HG03558 (cell line): Measurements from ENCODE around the gene LPIN3.

Experiments used
- ATAC-seq: cut with Tn5 transposase; IDR thresholded peaks from one replicate; pipeline ENCODE4 v1.9.1; 2021; ENCODE audit warnings: moderate number of reproducible peaks; ENCODE audit not compliant: unreplicated experiment; ENCODE audit errors: extremely low read depth

The LPIN3 gene

DNA sequence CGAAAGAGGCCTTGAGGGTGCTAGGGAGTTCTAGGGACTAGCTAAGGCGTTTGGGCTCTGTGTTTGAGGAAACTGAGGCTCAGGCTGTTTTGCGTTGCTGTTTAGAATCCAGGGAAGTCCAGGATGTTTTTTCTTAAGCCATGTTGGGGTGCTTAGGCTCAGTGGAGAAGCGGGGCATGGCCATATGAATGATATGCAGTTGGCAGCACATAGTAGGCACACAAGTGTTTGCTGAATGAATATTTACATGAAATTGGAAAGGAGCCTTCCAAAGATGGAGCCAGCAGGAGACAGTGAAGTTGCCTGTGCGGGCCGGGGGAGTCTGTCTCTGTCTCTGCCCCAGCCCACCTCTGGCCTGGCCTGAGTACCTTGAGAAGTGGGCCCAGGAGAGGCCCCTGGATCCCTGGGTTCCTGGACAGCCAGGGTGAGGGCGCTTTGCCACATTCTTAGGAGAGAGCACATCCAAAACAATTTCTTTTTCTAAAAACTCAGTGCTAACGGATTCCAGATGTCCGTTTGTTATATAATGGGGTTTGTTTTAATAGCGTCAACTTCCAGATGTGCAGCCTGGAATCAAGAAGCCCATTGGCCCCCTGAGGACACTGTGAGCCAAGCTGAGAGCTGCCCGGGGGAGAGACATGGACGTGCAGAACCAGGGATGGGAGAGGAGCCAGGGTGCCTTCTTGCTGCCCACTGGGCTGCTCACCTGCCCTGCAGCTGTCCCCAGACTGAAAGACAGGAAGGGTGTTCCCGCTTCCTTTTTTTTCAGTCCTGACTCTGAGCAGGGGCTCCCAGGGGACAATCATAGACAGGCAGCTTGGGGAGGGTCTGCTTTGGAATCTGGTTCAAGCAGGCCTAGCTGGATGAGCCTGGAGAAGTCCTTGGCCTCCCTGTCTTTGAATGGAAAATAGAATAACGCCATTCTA lies 46.1 kb downstream of the LPIN3 start:
- ATAC-seq = no peak

DNA sequence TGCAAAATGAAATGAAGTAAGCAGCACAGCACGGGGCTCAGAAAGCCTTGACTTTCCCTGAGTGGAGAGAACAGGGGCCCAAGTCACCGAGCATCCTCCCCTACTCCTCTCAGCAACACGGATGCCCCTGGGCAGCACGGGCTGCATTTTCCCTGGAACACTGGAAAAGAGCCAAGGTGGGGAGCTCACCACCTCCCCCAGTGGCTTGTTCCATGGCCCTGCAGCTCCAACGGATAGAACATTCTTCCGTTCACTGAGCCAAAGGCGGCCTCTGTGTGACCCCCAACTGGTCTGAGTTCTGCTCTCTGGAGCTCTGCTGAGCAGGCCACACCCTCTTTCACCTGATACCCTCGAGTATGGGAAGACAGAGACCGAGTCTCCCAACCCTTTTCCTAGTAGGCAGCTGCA lies 46.8 kb downstream of the LPIN3 start:
- no peak for ATAC-seq

DNA sequence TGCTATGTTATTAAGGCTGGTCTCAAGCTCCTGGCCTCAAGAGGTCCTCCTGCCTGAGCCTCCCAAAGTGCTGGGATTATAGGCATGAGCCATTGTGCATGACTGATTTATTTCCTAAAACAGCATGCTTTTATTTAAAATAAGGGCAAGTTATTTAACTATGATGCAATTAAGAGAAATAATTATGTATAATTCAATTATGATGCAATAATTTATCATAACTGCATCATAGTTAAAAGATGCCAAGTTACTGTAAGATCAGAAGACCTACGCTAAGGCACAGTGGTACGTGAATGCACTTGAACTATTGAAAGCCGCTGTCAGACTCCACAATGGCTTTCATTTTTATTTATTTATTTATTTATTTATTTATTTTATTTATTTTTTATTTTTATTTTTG lies 50.3 kb downstream of the LPIN3 start:
- no peak for ATAC-seq

DNA sequence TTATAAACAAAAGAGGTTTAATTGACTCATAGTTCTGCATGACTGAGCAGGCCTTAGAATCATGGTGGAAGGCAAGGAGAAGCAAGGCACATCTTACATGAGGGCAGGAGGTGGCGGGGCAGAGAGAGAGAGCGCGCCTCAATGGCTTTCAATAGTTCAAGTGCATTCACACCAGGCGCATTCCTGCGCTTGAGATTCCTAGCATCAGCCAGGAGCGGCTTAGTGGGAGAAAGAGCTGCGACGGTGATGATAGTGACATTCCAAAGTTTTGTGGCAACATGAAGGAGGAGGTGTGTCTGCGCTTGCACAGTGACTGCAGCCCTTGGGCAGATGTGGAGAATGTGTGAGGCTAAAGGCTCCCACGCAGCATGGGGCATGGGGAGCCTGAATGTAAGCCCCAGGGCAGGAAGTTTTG lies 51.0 kb downstream of the LPIN3 start:
- ATAC-seq = no peak

DNA sequence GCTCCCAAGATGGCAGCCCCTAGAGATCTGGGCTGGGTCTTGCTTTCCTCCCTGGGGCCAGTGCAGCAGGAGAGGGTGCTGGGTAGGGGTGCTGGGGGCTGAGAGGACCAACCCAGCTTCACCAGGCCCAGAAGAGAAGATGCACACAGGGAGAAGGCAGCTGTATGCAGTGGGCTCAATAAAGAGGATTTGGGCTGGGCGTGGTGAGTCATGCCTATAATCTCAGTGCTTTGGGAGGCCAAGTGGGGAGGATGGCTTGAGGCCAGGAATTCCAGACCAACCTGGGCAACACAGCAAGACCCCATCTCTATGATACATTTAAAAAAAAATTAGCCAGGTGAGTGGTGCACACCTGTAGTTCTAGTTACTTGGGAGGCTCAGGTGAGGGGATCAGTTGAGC lies 51.7 kb downstream of the LPIN3 start:
- no peak for ATAC-seq

DNA sequence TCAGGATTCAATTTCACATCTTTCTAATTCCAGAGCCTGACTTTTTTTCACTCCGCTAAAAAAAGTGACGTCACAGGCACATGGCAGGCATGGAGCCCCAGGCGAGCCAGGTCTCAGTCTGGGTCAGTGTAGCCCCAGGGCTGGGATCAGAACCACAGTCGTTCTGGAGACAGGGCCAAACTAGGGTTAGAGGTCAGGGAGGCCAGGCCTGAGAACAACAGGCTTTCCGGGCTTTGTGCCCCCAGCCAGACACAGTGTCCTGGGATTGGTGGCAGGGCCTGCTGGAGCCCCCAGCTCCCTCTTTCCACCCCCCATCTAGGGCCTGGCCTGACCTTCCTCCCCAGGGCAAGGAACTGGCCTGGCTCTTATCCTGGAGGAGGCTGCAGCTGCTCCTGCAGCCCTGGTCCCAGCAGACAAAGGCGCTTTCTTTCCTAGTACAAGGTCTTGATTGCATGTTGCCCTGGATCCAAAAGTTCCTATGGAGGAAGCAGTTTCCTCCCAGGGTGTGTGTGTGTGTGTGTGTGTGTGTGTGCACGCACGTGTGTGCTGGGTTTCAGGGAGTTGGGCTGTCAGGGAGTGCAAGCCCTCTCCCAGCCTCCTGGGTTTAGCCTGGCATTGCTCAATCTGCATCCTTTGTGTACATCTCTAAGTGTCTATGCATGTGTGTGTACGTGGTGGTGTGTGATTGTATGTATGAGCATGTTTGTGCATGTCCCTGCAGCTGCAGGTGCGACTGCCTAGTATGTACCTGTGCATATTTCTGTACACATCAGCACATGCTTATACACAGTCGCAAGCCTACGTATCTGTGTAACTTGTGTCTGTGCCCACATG lies 52.5 kb downstream of the LPIN3 start:
- ATAC-seq = no peak

DNA sequence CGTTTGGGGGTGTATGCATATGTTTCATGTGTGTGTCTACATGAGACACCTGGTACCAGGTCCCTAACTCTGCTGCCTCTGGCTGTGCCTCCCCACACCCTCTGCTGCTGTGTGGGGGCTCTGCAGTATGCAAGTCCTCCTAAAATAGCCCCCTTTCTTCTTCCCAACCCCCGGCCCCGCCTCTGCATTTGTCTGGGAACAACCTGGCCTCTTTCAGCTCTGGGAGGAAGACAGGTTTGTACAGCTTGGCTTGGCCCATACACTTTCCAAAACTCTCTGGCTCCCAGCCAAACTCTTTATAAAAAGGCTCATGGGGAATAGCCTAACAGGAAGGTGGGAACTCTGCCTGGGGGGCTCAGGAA lies 53.1 kb downstream of the LPIN3 start:
- ATAC-seq = no peak

DNA sequence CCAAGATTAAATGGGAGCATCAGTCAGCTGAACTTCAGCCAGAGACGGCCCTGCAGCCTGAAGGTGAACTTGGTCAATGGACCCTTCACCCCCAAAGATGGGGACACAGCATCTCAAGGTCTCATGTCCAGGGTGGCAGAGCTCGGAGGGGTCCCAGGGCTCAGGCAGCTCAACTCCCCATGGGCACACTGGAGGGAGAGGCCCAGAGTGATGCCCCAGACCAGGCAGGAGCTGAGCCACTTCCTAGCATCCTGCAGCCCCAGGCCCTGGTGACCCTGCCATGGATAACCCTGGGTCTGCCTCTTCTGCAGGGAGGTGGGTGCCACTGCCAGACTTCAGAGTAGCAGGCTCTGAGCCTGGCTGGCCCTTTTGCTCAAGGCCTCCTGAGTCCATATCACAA lies 53.5 kb downstream of the LPIN3 start:
- ATAC-seq = no peak

DNA sequence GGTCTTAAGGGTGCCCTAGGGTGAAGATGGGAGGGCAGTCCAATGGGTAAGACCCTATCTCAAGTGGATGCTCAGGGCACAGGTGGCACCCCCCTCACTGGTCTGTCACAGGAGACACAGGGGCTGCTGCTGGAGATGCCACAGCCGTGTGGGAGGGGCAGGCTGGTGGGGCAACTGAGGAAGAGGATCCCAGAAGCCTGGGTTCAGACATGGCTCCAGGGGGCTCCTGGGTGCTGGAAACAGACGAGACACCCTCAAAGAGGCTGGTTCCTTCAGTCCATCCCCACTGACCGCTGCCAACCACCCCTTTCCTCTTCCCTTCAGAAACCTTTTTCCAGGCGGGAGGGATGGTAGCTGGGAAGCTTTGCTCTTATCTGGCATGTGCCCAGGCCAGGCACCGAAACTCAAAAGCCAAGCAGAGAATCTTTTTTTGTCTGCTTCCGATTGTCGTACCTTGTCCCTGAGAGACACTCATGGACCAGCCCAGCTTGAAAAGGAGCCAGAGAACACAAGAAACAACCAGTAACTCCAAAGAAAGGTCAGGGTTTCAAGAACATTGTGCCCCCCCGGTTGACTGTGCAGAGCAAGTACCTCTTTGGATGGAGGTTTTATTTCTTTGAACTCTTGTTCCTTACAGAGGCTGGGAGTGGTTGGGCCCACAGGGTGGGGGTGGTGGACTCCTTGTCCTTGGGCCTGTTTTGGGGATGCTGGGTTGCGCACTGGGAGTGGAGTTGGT lies 54.5 kb downstream of the LPIN3 start:
- no peak for ATAC-seq

DNA sequence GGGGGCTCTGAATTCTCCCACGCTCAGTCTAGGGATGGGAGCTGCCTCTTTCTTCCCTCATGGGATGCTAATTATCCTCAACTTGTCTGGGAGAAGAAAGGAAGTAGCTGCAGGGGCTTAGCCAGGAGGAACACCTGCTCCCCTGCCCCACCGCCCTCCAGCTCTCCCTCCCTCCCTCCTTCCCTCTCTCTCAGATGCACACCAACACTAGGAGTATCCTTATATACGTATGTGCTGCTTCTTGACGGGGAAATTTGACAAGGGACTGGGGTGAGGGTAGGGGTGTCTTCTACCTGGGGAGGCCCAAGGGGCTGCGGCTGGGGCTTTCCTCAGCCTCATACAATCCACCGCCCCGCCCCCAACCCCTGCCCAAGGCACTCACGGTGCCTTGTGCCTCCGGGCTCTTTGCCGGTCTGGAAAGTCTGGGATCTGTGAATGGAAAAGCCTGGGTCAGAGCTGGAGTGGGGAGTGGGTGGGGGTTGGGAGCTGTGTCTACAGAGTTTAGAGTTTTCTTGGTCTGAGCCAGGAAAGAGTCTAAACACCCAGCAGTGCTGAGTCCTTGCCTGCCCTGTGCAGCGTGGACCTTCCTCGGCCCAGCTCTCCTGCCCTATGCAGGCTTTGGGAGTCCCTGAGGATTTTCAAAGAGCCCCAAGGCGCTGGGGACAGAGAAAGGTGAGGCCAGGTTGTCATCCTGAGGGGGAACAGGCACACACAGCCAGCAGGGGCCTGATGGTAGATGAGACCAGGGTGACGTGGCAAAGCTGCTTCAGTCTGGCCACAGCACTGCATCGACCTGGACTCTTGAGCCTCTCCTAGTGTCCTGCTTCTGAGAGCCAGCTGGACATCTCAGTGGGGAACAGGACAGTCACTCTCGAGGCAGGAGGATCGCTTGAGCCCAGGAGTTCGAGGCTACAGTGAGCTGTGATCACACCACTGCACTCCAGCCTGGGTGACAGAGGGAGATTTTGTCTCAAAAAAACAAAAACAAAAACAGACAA lies 55.3 kb downstream of the LPIN3 start:
- no peak for ATAC-seq

DNA sequence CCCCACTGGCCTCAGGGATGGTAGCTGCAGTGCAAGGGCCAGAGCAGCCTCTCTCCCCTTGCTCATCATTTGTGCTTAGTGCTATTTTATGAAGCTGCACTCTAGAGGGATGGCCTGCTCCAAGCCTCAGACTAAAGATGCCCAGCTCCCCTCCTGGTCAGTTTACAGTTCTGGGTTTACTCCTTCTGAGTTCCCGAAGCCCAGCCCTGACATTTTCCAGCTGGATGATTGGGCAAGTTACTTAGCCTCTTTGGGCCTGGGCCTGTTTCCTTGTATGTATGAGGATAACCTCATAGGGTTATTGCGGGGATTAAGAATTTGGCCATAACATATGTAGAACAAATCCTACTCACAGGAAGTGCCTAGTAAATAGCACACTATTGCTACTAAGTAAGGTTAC lies 57.8 kb downstream of the LPIN3 start:
- ATAC-seq = no peak

DNA sequence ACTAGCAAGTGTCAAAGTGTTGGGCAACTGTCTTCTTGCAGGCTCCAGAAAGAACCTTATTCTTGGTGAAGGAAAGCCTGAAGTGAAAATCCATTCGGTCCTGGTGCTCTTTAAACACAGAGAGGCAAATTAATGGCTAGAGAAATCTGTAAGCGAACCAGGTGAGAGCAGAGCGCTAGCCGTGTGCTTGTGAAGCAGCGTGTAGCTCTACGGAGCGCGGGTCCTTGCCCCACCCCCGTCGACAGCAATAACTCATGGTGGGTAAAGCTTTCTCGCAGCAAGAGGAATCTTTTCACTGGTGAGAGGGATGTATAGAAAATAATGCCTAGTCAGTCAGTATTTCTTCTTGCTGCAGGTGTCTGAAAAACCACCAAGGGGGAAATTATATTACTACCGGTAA lies 63.0 kb downstream of the LPIN3 start:
- ATAC-seq = no peak

DNA sequence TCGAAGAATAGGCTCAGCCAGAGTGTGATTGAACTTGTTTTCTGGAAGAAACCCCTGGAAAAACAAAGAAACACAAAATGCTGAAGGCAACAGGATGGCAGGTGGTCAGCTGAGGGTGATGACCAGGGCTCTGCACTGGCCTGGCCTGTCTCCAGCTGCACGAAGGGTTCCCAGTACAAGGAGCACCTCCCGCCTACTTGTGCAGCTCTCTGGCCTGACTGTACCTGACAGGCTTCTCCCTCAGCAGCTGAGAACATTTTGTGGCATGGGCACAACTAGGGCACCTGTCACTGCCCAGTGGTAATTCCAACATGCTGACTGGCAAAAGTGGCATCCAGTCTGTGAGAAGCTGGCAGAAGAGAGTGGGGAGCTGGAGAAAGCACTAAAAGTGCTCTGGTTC lies 64.8 kb downstream of the LPIN3 start:
- no peak for ATAC-seq

DNA sequence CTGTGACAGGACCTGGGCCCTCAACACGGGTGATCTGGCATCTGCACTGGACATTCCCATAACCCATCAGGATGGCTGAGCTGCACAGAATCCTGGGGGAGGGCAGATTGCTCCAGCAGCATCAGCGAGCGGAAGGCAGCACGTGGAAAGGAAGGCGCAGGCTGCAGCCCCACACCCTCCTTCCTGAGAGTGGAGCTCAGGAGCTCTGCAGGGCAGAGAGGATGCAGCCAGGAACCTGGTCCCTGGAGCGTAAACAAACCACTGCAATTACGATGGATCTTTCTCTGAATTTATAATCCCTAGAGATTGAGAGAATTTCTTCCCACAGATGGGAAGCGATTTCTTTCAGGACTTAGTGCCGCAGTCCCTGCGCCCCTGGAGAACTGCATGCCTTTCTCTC lies 65.7 kb downstream of the LPIN3 start:
- ATAC-seq = no peak

DNA sequence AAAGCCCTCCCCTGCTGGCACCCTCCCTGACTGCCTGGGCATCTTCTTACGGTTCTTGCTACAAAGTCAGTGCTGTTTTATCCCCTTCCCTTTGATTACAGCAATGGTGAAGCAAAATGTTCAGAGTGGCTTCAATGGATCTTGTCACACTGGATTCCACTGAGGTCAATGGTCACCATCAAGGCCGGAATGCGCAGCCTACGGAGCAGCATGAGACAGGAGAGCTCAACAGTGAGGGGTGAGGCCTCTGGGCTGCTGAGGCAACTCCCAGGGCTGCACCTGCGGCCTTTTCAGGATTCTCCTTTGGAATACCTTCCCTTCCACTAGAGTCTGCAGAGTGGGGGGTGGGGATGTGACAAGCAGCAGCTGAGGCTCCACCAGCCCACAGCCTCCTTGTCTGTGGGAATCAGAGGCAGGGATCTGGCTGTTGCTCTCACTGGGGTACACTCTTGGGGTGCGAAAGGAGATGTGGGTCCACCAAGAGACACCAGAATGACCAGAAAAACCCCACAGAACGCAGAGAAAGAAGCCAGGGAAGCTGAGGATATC lies 66.3 kb downstream of the LPIN3 start:
- ATAC-seq = no peak

DNA sequence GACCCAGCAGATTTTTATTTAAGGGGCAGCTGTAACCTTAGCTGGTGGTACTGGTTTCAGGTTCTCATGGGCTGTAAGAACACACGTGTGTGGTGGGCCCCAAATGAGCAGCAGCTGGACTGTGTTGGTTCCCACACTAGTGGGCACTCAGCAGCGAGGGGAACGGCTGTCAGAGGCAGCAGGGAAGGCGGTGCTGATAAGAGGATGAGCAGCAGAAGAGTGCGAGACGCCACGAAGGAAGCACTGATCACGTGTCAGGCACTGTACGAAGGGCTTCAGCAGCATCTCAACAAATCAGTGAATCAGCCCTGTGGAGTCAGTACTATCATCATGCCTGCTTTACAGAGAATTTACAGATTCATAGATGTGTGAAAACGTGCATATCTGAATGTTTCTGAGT lies 67.0 kb downstream of the LPIN3 start:
- no peak for ATAC-seq

DNA sequence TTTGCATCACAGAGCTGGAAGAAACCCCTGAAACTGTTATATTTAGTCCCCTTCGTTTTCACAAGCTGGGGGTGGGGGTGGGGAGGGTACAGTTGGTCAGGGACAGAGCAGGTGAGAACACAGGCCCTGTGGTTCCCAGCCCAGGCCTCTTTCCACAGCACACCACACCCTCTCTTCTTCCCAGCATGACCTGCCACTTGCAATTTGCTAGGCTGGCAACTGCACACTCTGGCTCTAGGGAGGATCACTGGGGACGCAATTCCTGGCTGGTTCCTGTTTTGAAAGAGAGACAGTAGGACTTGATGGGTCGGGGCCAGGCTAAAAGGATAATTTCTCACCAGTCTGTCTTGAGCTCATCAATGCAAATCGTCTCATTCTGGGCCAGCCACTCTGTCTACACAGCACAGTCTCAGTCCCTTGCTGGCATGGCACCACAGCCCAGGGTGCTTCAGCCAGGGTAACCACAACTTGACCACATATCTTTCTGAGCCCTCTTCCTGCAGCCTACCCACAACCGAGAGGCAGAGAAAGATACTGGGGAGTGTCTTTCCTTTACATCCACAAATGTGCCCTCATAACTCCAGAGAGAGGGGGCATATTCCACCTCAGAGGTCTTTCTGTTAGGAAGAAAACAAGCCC lies 67.7 kb downstream of the LPIN3 start:
- ATAC-seq = no peak

DNA sequence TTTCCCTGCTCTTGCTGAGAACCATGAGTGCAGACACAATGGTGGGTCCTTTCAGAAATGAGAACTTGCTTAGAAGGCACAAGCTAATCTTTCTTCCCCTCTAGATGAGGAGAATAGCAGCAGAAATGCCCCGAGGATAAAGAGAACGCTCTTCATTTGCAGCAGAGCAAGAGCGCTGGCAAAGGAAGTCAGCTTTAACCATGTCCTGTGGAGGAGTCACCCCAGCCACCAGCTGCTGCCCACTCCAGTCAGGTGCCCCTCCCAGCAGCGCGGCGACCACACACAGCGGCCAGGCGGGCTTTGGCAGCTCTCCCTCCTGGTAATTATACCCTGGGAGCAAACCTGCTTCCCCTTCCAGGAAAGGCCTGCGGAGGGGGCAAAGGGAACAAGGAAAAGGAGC lies 68.4 kb downstream of the LPIN3 start:
- ATAC-seq = no peak
